MCF 10A (cell line): ENCODE data around the gene QPCT. TPM values are rescaled to one million over a fixed set of nuclear protein-coding genes. Genes with fewer than 3 reads are reported as not detected.

Experiments used
- BruUV-seq: library from RNA; stranded (reverse); fragments of 400-500 nt; replicated peaks from 2 replicates; lab custom pipeline; 2021; lab: Mats Ljungman, UMichigan
- CTCF ChIA-PET: fragments of 300-600 bp; sonication (Branson Sonifier 250); formaldehyde crosslinking; extraction: SDS; loops from one replicate; lab custom pipeline; 2021; ENCODE audit warnings: antibody characterized with exemption, inconsistent platforms; lab: Yijun Ruan, JAX
- POLR2A ChIA-PET: fragments of 300-600, 350-650 bp; sonication (Branson Sonifier 250); formaldehyde crosslinking; extraction: SDS; loops from one replicate; lab custom pipeline; 2020; ENCODE audit warnings: antibody characterized with exemption, inconsistent platforms; lab: Yijun Ruan, JAX
- DNase-seq: peaks from one replicate; pipeline ENCODE4 v3.0.0-alpha.2; 2018; ENCODE audit not compliant: unreplicated experiment
- H3K27ac Mint-ChIP-seq: one replicate; pipeline ENCODE4 v1.8.0; 2022; ENCODE audit warnings: mild to moderate bottlenecking, low read depth, mixed read lengths; ENCODE audit not compliant: unreplicated experiment
- H3K27me3 Mint-ChIP-seq: one replicate; pipeline ENCODE4 v1.8.0; 2022; ENCODE audit warnings: mixed read lengths; ENCODE audit not compliant: insufficient read depth, unreplicated experiment
- H3K36me3 Mint-ChIP-seq: one replicate; pipeline ENCODE4 v1.8.0; 2022; ENCODE audit warnings: mild to moderate bottlenecking, moderate library complexity, mixed read lengths; ENCODE audit not compliant: insufficient read depth, unreplicated experiment
- H3K4me1 Mint-ChIP-seq: one replicate; pipeline ENCODE4 v1.8.0; 2022; ENCODE audit warnings: mixed read lengths; ENCODE audit not compliant: insufficient read depth, unreplicated experiment
- H3K4me3 Mint-ChIP-seq: one replicate; pipeline ENCODE4 v1.8.0; 2022; ENCODE audit warnings: mild to moderate bottlenecking, moderate library complexity, mixed read lengths; ENCODE audit not compliant: unreplicated experiment
- H3K9me3 Mint-ChIP-seq: one replicate; pipeline ENCODE4 v1.8.0; 2022; ENCODE audit warnings: mixed read lengths; ENCODE audit not compliant: unreplicated experiment
- CTCF ChIP-seq: fragments of 200-600 bp; IDR thresholded peaks from one replicate; pipeline ENCODE4 v1.8.0; 2022; ENCODE audit warnings: antibody characterized with exemption, mild to moderate bottlenecking; ENCODE audit not compliant: unreplicated experiment
- intact Hi-C: fragments of 100-400 bp; cut with micrococcal nuclease; formaldehyde crosslinking; loops from 2 replicates; pipeline ENCODE4 v1.14.1; 2022
- total RNA-seq: library from RNA; stranded (reverse); gene quantifications from 2 replicates; pipeline ENCODE4 v1.2.3, GENCODE V29; 2022

Gene QPCT
- total RNA-seq, 1 experiment from 2014 or later: not detected

- no peak for TF ChIP-seq CTCF
- H3K36me3 Mint-ChIP-seq: no peaks in the 10 kb centered on the region
Measured at GRCh38 chr2:37365669-37366068, 21.2 kb downstream of the QPCT start.

GRCh38 chr2:37366773-37367172, 22.3 kb downstream of the QPCT start:
- Mint-ChIP-seq H3K4me3 (no peak overlapping the region), H3K27me3 (no peaks in the 10 kb centered on the region), H3K36me3 (no peaks in the 10 kb centered on the region), H3K9me3 (no peaks in the 10 kb centered on the region), H3K27ac (no peak overlapping the region), H3K4me1 (peaks cover 1% of the 10 kb centered on the region)
- POLR2A ChIA-PET: interaction anchor here (0.7 to 1.5 kb wide), 4 partner anchors 11 to 47 kb away, joined by 3 to 4 read pairs (median 3); no protein-coding TSS in a partner anchor
- no TSS peak for BruUV-seq
- DNase-seq: no peak
- intact Hi-C loops: no loop called here
- TF ChIP-seq CTCF: no peak
- CTCF ChIA-PET: interaction anchor here (0.6 to 0.7 kb wide), 2 partner anchors 29 to 524 kb away, joined by 3 read pairs; no protein-coding TSS in a partner anchor

More at GRCh38 chr2:37365669-37366068, 21.2 kb downstream of the QPCT start:
- DNase-seq: no peak
- BruUV-seq: no TSS peak
- Mint-ChIP-seq H3K9me3 (no peaks in the 10 kb centered on the region), H3K4me1 (peaks cover 6% of the 10 kb centered on the region), H3K27me3 (no peaks in the 10 kb centered on the region), H3K4me3 (no peak overlapping the region), H3K27ac (no peak overlapping the region)
- POLR2A ChIA-PET: interaction anchor here (1.0 to 1.1 kb wide), 2 partner anchors 39 to 46 kb away, joined by 3 read pairs; no protein-coding TSS in a partner anchor
- intact Hi-C loops: no loop called here
- CTCF ChIA-PET: no interaction called here

- Mint-ChIP-seq H3K4me1 (peaks cover 6% of the 10 kb centered on the region), H3K4me3 (no peak overlapping the region), H3K36me3 (no peaks in the 10 kb centered on the region), H3K9me3 (no peaks in the 10 kb centered on the region), H3K27ac (no peak overlapping the region), H3K27me3 (no peaks in the 10 kb centered on the region)
- intact Hi-C loops: no loop called here
- CTCF ChIA-PET: interaction anchor here (0.6 to 0.7 kb wide), 2 partner anchors 514 to 523 kb away, joined by 3 read pairs; no protein-coding TSS in a partner anchor
- no peak for DNase-seq
- BruUV-seq: no TSS peak
- POLR2A ChIA-PET: interaction anchor here (0.7 to 1.5 kb wide), 2 partner anchors 11 kb away, joined by 3 to 4 read pairs; no protein-coding TSS in a partner anchor
- TF ChIP-seq CTCF: no peak
Measured at GRCh38 chr2:37367310-37367709, 22.9 kb downstream of the QPCT start.

- no peak overlapping the region for H3K4me3 Mint-ChIP-seq
- DNase-seq: no peak
- no peak for TF ChIP-seq CTCF
- BruUV-seq: no TSS peak
- no peaks in the 10 kb centered on the region for H3K36me3 Mint-ChIP-seq
- no peaks in the 10 kb centered on the region for H3K27me3 Mint-ChIP-seq
- ChIA-PET POLR2A (no interaction called here), CTCF (interaction anchor here (1.2 kb wide), 1 partner anchor 12 kb away, joined by 3 read pairs; no protein-coding TSS in a partner anchor)
- no peaks in the 10 kb centered on the region for H3K9me3 Mint-ChIP-seq
- no peak overlapping the region for H3K27ac Mint-ChIP-seq
- intact Hi-C loops: no loop called here
- H3K4me1 Mint-ChIP-seq: peaks cover 6% of the 10 kb centered on the region
Measured at GRCh38 chr2:37367984-37368383, 23.6 kb downstream of the QPCT start.
